Ecto neural progenitor cell (in vitro differentiated cells): ENCODE data around the gene CYP2A6.

Source experiments
- DNase-seq: peaks from one replicate; pipeline ENCODE4 v3.0.0-alpha.2; 2018; ENCODE audit warnings: low spot score

CYP2A6 gene

GRCh38 chr19:40802300-40803169 is 47.7 kb downstream of the CYP2A6 start:
- no peak for DNase-seq

GRCh38 chr19:40801426-40802299 is 48.6 kb downstream of the CYP2A6 start:
- no peak for DNase-seq

GRCh38 chr19:40800997-40801377 is 49.3 kb downstream of the CYP2A6 start:
- DNase-seq: no peak

- DNase-seq: no peak
Measured at GRCh38 chr19:40800339-40800996, 49.8 kb downstream of the CYP2A6 start.

GRCh38 chr19:40799558-40800338 is 50.5 kb downstream of the CYP2A6 start:
- no peak for DNase-seq

- DNase-seq: peak; percentile 100
Measured at GRCh38 chr19:40798683-40799557, 51.3 kb downstream of the CYP2A6 start, which contains the start of gene EGLN2. TSS of gene EGLN2 (plus strand) at chr19:40799191. CDS start at chr19:40800573, 1,382 bp downstream.

GRCh38 chr19:40797963-40798682 is 52.1 kb downstream of the CYP2A6 start:
- peak; percentile 82 for DNase-seq

- no peak for DNase-seq
Measured at GRCh38 chr19:40797166-40797962, 52.9 kb downstream of the CYP2A6 start.
